Stomach (tissue), 4 donors: ENCODE data around the gene MAEA.

Experiments
- POLR2A ChIP-seq, 4 donors: fragments of 450-650 bp; IDR thresholded peaks; one replicate each; pipeline ENCODE4 v1.6.1; 2016; ENCODE audit warnings: antibody characterized with exemption in 4 of 4, control low read depth in 2 of 4, mild to moderate bottlenecking in 1 of 4, moderate library complexity in 1 of 4
- POLR2AphosphoS5 ChIP-seq, 3 donors: sonication (generic); formaldehyde crosslinking; IDR thresholded peaks; one replicate each; pipeline ENCODE4 v1.6.1; 2016; ENCODE audit warnings: antibody characterized with exemption in 3 of 3
- TF ChIP-seq, protein P1 (sequence below), 7 experiments: fragments of 450-650 bp in 4 of 7; fragments of 200-600 bp in 3 of 7; sonication (generic) in 3 of 7; IDR thresholded peaks; one replicate each; pipeline ENCODE4 v1.5.1; 2016 to 2019; ENCODE audit warnings: antibody characterized with exemption in 7 of 7, control low read depth in 2 of 7, mild to moderate bottlenecking in 1 of 7

GRCh38 chr4:1250527-1250812 lies 39.2 kb upstream of the MAEA start:
- TF ChIP-seq, protein P1, sequence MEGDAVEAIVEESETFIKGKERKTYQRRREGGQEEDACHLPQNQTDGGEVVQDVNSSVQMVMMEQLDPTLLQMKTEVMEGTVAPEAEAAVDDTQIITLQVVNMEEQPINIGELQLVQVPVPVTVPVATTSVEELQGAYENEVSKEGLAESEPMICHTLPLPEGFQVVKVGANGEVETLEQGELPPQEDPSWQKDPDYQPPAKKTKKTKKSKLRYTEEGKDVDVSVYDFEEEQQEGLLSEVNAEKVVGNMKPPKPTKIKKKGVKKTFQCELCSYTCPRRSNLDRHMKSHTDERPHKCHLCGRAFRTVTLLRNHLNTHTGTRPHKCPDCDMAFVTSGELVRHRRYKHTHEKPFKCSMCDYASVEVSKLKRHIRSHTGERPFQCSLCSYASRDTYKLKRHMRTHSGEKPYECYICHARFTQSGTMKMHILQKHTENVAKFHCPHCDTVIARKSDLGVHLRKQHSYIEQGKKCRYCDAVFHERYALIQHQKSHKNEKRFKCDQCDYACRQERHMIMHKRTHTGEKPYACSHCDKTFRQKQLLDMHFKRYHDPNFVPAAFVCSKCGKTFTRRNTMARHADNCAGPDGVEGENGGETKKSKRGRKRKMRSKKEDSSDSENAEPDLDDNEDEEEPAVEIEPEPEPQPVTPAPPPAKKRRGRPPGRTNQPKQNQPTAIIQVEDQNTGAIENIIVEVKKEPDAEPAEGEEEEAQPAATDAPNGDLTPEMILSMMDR (IDR thresholded peaks at IDR 0.05) = no peak
- TF ChIP-seq POLR2A (IDR thresholded peaks at IDR 0.05) = no peak
- TF ChIP-seq POLR2AphosphoS5 (IDR thresholded peaks at IDR 0.05) = no peak
